ENCODE data around the gene CCNG1. TPM values are rescaled to one million over a fixed set of nuclear protein-coding genes. Genes with fewer than 3 reads are reported as not detected.
A peak's percentile ranks its signal among the peaks of the same experiment; 100 is the strongest.

Gene CCNG1
- total RNA-seq, 1 experiment from 2014 or later, result 70.0 TPM

DNA sequence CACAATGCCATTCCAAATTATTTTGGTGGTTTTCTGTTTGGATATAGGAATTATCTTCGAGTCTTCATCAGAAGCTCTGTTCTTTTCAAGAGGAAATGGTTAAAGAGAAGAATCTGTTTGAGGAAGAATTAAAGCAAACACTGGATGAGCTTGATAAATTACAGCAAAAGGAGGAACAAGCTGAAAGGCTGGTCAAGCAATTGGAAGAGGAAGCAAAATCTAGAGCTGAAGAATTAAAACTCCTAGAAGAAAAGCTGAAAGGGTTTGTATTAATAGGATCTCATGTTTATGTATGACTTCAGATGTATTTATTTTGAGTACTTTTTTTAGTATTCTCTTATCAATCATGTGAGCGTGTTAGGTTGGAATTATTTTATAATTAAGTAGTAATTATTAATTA, 38.0 kb downstream of the CCNG1 start:
- no peak overlapping the region for H3K9ac ChIP-seq (ENCODE audit: low read length)
- no peak overlapping the region for H3K27ac ChIP-seq (ENCODE audit: low read length)
- ChIA-PET POLR2A (ENCODE audit: unreplicated experiment) (interaction anchor here (0.6 kb wide), 1 partner anchor 14 kb away, joined by 6 read pairs; no protein-coding TSS in a partner anchor), CTCF (no interaction called here)
- H2AFZ ChIP-seq (ENCODE audit: low read length), result no peak overlapping the region
- no peaks in the 10 kb centered on the region for H3K79me2 ChIP-seq (ENCODE audit: low read length)
- H3K27me3 ChIP-seq (ENCODE audit: low read length), result no peaks in the 10 kb centered on the region
- H3F3A ChIP-seq (ENCODE audit: low read length, unreplicated experiment), result no peaks in the 10 kb centered on the region
- H3K9me3 ChIP-seq (ENCODE audit: low read length), result no peaks in the 10 kb centered on the region
- DNase-seq (no peak), ATAC-seq (no peak)
- H3K4me1 ChIP-seq (ENCODE audit: insufficient read depth, low read length), result peaks cover 24% of the 10 kb centered on the region
- TF ChIP-seq EZH2 (IDR thresholded peaks at IDR 0.05; ENCODE audit: low read length, unreplicated experiment) (no peak), CTCF (conservative IDR thresholded peaks at IDR 0.05; ENCODE audit: low read depth, low read length) (no peak), EZH2phosphoT487 (IDR thresholded peaks at IDR 0.05; ENCODE audit: borderline replicate concordance, low read length) (no peak)
- intact Hi-C loops (cut with micrococcal nuclease), result no loop called here
- BruUV-seq (replicated peaks), result no TSS peak
- H3K36me3 ChIP-seq (ENCODE audit: low read depth, low read length), result peaks cover 71% of the 10 kb centered on the region
- H3K4me2 ChIP-seq (ENCODE audit: low read length), result no peak overlapping the region
- no peaks in the 10 kb centered on the region for H3K9me2 ChIP-seq (replicated peaks; ENCODE audit: low read length)
- no peak overlapping the region for H3K4me3 ChIP-seq (ENCODE audit: low read length)
- H4K20me1 ChIP-seq (ENCODE audit: low read length), result no peaks in the 10 kb centered on the region

DNA sequence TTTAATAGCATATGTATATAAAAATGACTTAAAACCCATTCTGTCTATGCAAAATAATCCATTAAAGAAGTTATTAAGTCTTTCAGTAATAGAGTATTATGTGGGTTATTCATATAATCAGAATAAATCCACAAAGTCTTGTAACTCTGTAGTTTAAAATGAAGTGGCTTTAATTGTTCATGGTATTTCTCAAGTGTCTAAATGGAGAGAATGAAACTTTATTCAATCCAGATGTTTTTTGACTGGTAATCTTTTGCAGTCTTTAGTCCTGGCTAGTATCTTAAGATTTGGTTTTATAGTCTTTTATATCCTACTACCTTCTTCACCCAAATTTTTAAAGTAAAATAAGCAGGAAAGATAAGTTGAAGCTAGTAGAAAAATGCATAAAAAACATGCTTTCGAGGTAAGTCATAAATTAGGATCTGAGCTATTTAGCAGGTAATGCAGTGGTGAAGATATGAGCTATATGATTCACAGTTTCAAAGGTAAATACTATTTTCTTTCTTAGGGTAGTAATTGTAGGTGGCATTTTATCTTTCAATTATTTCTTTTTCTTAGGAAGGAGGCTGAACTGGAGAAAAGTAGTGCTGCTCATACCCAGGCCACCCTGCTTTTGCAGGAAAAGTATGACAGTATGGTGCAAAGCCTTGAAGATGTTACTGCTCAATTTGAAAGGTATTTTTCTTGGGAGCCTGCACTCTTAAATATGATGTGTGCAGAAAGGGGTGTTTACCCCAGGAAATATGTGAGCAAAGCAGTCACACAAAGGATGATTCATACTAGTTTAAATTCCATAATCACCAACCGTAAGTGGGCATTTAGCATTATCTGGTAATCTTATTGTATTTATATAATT, 41.0 kb downstream of the CCNG1 start:
- no peak overlapping the region for H3K9ac ChIP-seq (ENCODE audit: low read length)
- no peak for TF ChIP-seq EZH2phosphoT487 (IDR thresholded peaks at IDR 0.05; ENCODE audit: borderline replicate concordance, low read length)
- TF ChIP-seq CTCF (conservative IDR thresholded peaks at IDR 0.05; ENCODE audit: low read depth, low read length), result no peak
- TF ChIP-seq EZH2 (IDR thresholded peaks at IDR 0.05; ENCODE audit: low read length, unreplicated experiment), result no peak
- no peaks in the 10 kb centered on the region for H3K27me3 ChIP-seq (ENCODE audit: low read length)
- POLR2A ChIA-PET (ENCODE audit: unreplicated experiment), result interaction anchor here (0.6 to 0.7 kb wide), 2 partner anchors 17 to 27 kb away, joined by 3 to 5 read pairs; no protein-coding TSS in a partner anchor
- peaks cover 69% of the 10 kb centered on the region for H3K36me3 ChIP-seq (ENCODE audit: low read depth, low read length)
- H2AFZ ChIP-seq (ENCODE audit: low read length), result peak overlapping the region; percentile 22; the same call in 1 of the 2 replicates
- intact Hi-C loops (cut with micrococcal nuclease), result loop anchor here (1.0 kb wide), 1 partner anchor 25 kb away; no protein-coding TSS in a partner anchor
- H4K20me1 ChIP-seq (ENCODE audit: low read length), result no peaks in the 10 kb centered on the region
- peak overlapping the region; percentile 41 for H3K4me2 ChIP-seq (ENCODE audit: low read length)
- 0 out of 2 replicates have a peak overlapping the region, but pooled peaks have one; percentile 9 for H3K4me3 ChIP-seq (ENCODE audit: low read length)
- no peaks in the 10 kb centered on the region for H3F3A ChIP-seq (ENCODE audit: low read length, unreplicated experiment)
- CTCF ChIA-PET, result no interaction called here
- no peaks in the 10 kb centered on the region for H3K79me2 ChIP-seq (ENCODE audit: low read length)
- H3K4me1 ChIP-seq (ENCODE audit: insufficient read depth, low read length), result peaks cover 24% of the 10 kb centered on the region
- no peaks in the 10 kb centered on the region for H3K9me3 ChIP-seq (ENCODE audit: low read length)
- H3K27ac ChIP-seq (ENCODE audit: low read length), result peak overlapping the region; percentile 63
- H3K9me2 ChIP-seq (replicated peaks; ENCODE audit: low read length), result no peaks in the 10 kb centered on the region
- DNase-seq (peak; percentile 58), ATAC-seq (peak; percentile 93)
- BruUV-seq (replicated peaks), result no TSS peak

DNA sequence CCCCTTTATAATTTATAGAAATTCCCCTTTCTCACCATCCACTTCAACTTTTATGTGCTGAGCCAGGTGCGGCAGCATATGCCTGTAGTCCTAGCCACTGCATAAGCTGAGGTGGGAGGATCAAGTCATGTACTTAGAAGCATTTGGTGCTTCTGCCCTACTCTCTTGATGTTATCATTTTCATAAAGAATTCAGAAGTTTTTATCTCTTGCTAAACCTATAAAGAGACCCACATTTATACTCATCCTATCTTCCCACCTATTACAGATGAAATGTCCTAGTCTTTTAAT, 41.5 kb downstream of the CCNG1 start:
- ATAC-seq (peak; percentile 75), DNase-seq (no peak)
- Histone ChIP-seq H3K9ac (ENCODE audit: low read length) (0 out of 2 replicates have a peak overlapping the region, but pooled peaks have one; percentile 2), H4K20me1 (ENCODE audit: low read length) (no peaks in the 10 kb centered on the region), H2AFZ (ENCODE audit: low read length) (peak overlapping the region; percentile 22; the same call in 1 of the 2 replicates), H3F3A (ENCODE audit: low read length, unreplicated experiment) (no peaks in the 10 kb centered on the region), H3K27ac (ENCODE audit: low read length) (peak overlapping the region; percentile 63), H3K9me3 (ENCODE audit: low read length) (no peaks in the 10 kb centered on the region), H3K27me3 (ENCODE audit: low read length) (no peaks in the 10 kb centered on the region), H3K4me2 (ENCODE audit: low read length) (peak overlapping the region; percentile 41), H3K79me2 (ENCODE audit: low read length) (no peaks in the 10 kb centered on the region), H3K4me1 (ENCODE audit: insufficient read depth, low read length) (peaks cover 24% of the 10 kb centered on the region), H3K4me3 (ENCODE audit: low read length) (no peak overlapping the region), H3K36me3 (ENCODE audit: low read depth, low read length) (peaks cover 70% of the 10 kb centered on the region), H3K9me2 (replicated peaks; ENCODE audit: low read length) (no peaks in the 10 kb centered on the region)
- BruUV-seq (replicated peaks), result no TSS peak
- intact Hi-C loops (cut with micrococcal nuclease), result loop anchor here (1.0 kb wide), 1 partner anchor 24 kb away; no protein-coding TSS in a partner anchor
- CTCF ChIA-PET, result no interaction called here
- TF ChIP-seq EZH2phosphoT487 (IDR thresholded peaks at IDR 0.05; ENCODE audit: borderline replicate concordance, low read length) (no peak), CTCF (conservative IDR thresholded peaks at IDR 0.05; ENCODE audit: low read depth, low read length) (no peak), EZH2 (IDR thresholded peaks at IDR 0.05; ENCODE audit: low read length, unreplicated experiment) (no peak)
- POLR2A ChIA-PET (ENCODE audit: unreplicated experiment), result interaction anchor here (0.7 kb wide), 1 partner anchor 27 kb away, joined by 5 read pairs; no protein-coding TSS in a partner anchor
